Suprapubic skin (tissue), 4 donors: ENCODE results near the gene CROCC2. TPM values are rescaled to one million over a fixed set of nuclear protein-coding genes. Genes with fewer than 3 reads are reported as not detected.

Experiments used
- DNase-seq, 2 donors: peaks; one replicate each; pipeline ENCODE4 v3.0.0-alpha.2; 2019; ENCODE audit warnings: low spot score in 2 of 2
- H3K27ac ChIP-seq: fragments of 200-600 bp; sonication (generic); one replicate; pipeline ENCODE4 v1.5.1; 2019
- H3K27me3 ChIP-seq: fragments of 200-600 bp; sonication (generic); one replicate; pipeline ENCODE4 v1.5.1; 2019
- H3K36me3 ChIP-seq: fragments of 200-600 bp; sonication (generic); one replicate; pipeline ENCODE4 v1.5.1; 2019
- H3K4me1 ChIP-seq: fragments of 200-600 bp; sonication (generic); one replicate; pipeline ENCODE4 v1.5.1; 2019
- H3K4me3 ChIP-seq: fragments of 200-600 bp; sonication (generic); one replicate; pipeline ENCODE4 v1.5.1; 2019; ENCODE audit warnings: mild to moderate bottlenecking
- H3K9me3 ChIP-seq: fragments of 200-600 bp; sonication (generic); one replicate; pipeline ENCODE4 v1.5.1; 2019
- CTCF ChIP-seq, 2 donors: fragments of 200-600 bp in 1 of 2; fragments of 450-650 bp in 1 of 2; sonication (generic) in 1 of 2; IDR thresholded peaks; one replicate each; pipeline ENCODE4 v1.5.1; 2016 to 2019; ENCODE audit warnings: antibody characterized with exemption in 2 of 2, mild to moderate bottlenecking in 1 of 2, moderate library complexity in 1 of 2
- EP300 ChIP-seq: sonication (generic); formaldehyde crosslinking; IDR thresholded peaks from one replicate; pipeline ENCODE4 v1.6.1; 2017; ENCODE audit warnings: antibody characterized with exemption
- POLR2A ChIP-seq, 2 donors: fragments of 450-650 bp; IDR thresholded peaks; one replicate each; pipeline ENCODE4 v1.6.1; 2017; ENCODE audit warnings: antibody characterized with exemption in 2 of 2, mild to moderate bottlenecking in 2 of 2, moderate library complexity in 2 of 2
- POLR2AphosphoS5 ChIP-seq, 3 donors: sonication (generic); formaldehyde crosslinking; IDR thresholded peaks; one replicate each; pipeline ENCODE4 v1.6.1; 2017; ENCODE audit warnings: antibody characterized with exemption in 3 of 3
- WGBS: methylation state at CpG from one replicate; pipeline ENCODE4 v1.1.5; 2018; 5-methylcytosine and 5-hydroxymethylcytosine counted together
- total RNA-seq, 4 donors: library from RNA; depleted of rRNA; stranded (reverse); fragments of >200 nt; gene quantifications; one replicate each; pipeline ENCODE4 v1.1.0, GENCODE V29; 2016

The CROCC2 gene
- total RNA-seq, 4 donors from 2014 or later: not detected

GRCh38 chr2:240876475-240877251 lies 29.5 kb upstream of the CROCC2 start:
- H3K4me3 ChIP-seq: no peak overlapping the region
- WGBS: 93% methylated on average over 12 of the region's 18 CpGs
- H3K4me1 ChIP-seq: no peaks in the 10 kb centered on the region
- H3K27ac ChIP-seq: no peak overlapping the region
- TF ChIP-seq POLR2A (IDR thresholded peaks at IDR 0.05) (no peak), POLR2AphosphoS5 (IDR thresholded peaks at IDR 0.05) (no peak), EP300 (no peak), CTCF (IDR thresholded peaks at IDR 0.05) (no peak)
- H3K27me3 ChIP-seq: no peaks in the 10 kb centered on the region
- H3K9me3 ChIP-seq: no peaks in the 10 kb centered on the region
- H3K36me3 ChIP-seq: no peaks in the 10 kb centered on the region
- no peak for DNase-seq

- no peak for DNase-seq
- Histone ChIP-seq H3K27ac (no peak overlapping the region), H3K27me3 (no peaks in the 10 kb centered on the region), H3K36me3 (no peaks in the 10 kb centered on the region), H3K4me1 (no peaks in the 10 kb centered on the region), H3K4me3 (no peak overlapping the region), H3K9me3 (no peaks in the 10 kb centered on the region)
- no peak for TF ChIP-seq CTCF (IDR thresholded peaks at IDR 0.05)
- TF ChIP-seq POLR2AphosphoS5 (IDR thresholded peaks at IDR 0.05): no peak
- WGBS: 85% methylated on average over 15 of the region's 40 CpGs
These were observed 28.4 kb upstream of the CROCC2 start for GRCh38 chr2:240877460-240878340.

GRCh38 chr2:240878341-240878936 lies 27.7 kb upstream of the CROCC2 start:
- 98% methylated on average over 8 of the region's 18 CpGs for WGBS
- Histone ChIP-seq H3K27me3 (no peaks in the 10 kb centered on the region), H3K36me3 (no peaks in the 10 kb centered on the region), H3K4me3 (no peak overlapping the region), H3K4me1 (no peaks in the 10 kb centered on the region), H3K27ac (no peak overlapping the region), H3K9me3 (no peaks in the 10 kb centered on the region)
- no peak for DNase-seq
- TF ChIP-seq POLR2A (IDR thresholded peaks at IDR 0.05) (no peak), EP300 (no peak), CTCF (IDR thresholded peaks at IDR 0.05) (no peak), POLR2AphosphoS5 (IDR thresholded peaks at IDR 0.05) (no peak)

GRCh38 chr2:240879105-240879504 lies 27.0 kb upstream of the CROCC2 start:
- no peak for TF ChIP-seq CTCF (IDR thresholded peaks at IDR 0.05)
- no peak for TF ChIP-seq POLR2AphosphoS5 (IDR thresholded peaks at IDR 0.05)
- no peak for TF ChIP-seq EP300
- Histone ChIP-seq H3K36me3 (no peaks in the 10 kb centered on the region), H3K27me3 (no peaks in the 10 kb centered on the region), H3K9me3 (no peaks in the 10 kb centered on the region), H3K27ac (no peak overlapping the region), H3K4me3 (no peak overlapping the region), H3K4me1 (no peaks in the 10 kb centered on the region)
- WGBS: 71% methylated on average over 4 of the region's 7 CpGs
- peak in 1 of 2 donors; percentile 44 for DNase-seq

GRCh38 chr2:240881913-240882312 lies 24.2 kb upstream of the CROCC2 start:
- Histone ChIP-seq H3K4me3 (no peak overlapping the region), H3K27me3 (no peaks in the 10 kb centered on the region), H3K4me1 (no peaks in the 10 kb centered on the region), H3K9me3 (no peaks in the 10 kb centered on the region), H3K27ac (no peak overlapping the region), H3K36me3 (no peaks in the 10 kb centered on the region)
- DNase-seq: no peak
- 50% methylated on average over 6 of the region's 6 CpGs for WGBS
- no peak for TF ChIP-seq EP300
- no peak for TF ChIP-seq POLR2A (IDR thresholded peaks at IDR 0.05)
- no peak for TF ChIP-seq CTCF (IDR thresholded peaks at IDR 0.05)
- TF ChIP-seq POLR2AphosphoS5 (IDR thresholded peaks at IDR 0.05): no peak
